T-cell (primary cell): ENCODE data around the gene GNAS-AS1. TPM values are rescaled to one million over a fixed set of nuclear protein-coding genes. Genes with fewer than 3 reads are reported as not detected.

ENCODE experiments used
- ATAC-seq, 4 experiments: fragments of 200-7000 bp in 3 of 4; fragments of 150-1000 bp in 1 of 4; cut with Tn5 transposase; replicated peaks in 1 of 4; 1 replicate in 3 of 4; 2 replicates in 1 of 4; pipeline ENCODE4 v1.10.0; 2021; ENCODE audit warnings: moderate library complexity in 3 of 4, mild to moderate bottlenecking in 2 of 4, moderate number of reproducible peaks in 1 of 4
- CTCF ChIA-PET, 2 donors: fragments of 300-600 bp; sonication (Branson Sonifier 250); formaldehyde crosslinking; loops; one replicate each; lab custom pipeline; 2022; ENCODE audit warnings: antibody characterized with exemption in 2 of 2; lab: Charles Lee
- POLR2A ChIA-PET, 2 donors: fragments of 300-600 bp; sonication (Branson Sonifier 250); formaldehyde crosslinking; loops; one replicate each; lab custom pipeline; 2022; ENCODE audit warnings: antibody characterized with exemption in 2 of 2; lab: Charles Lee
- DNase-seq, 35 experiments: peaks; one replicate each; pipeline versions ENCODE4 v3.0.0 to v3.0.0-alpha.2; 2013 to 2023
- H3K27ac ChIP-seq: one replicate; pipeline ENCODE4 v1.5.1; 2013; ENCODE audit warnings: low read length
- H3K27me3 ChIP-seq, 2 experiments: replicated peaks in 1 of 2; 1 replicate in 1 of 2; 2 replicates in 1 of 2; pipeline versions ENCODE4 v1.6.1 to v1.7.0; 2013; ENCODE audit warnings: low read length in 1 of 2, mixed read lengths in 1 of 2; ENCODE audit not compliant: control insufficient read depth in 2 of 2, insufficient read depth in 2 of 2; ENCODE audit errors: extremely low read depth in 1 of 2
- H3K36me3 ChIP-seq, 2 donors: 1 replicate in 1 of 2; 2 replicates in 1 of 2; pipeline versions ENCODE4 v1.6.1 to v1.7.0; 2013; ENCODE audit warnings: low read length in 1 of 2; ENCODE audit not compliant: control insufficient read depth in 2 of 2, insufficient read depth in 1 of 2; ENCODE audit errors: extremely low read depth in 1 of 2
- H3K4me1 ChIP-seq, 2 experiments: 1 replicate in 1 of 2; 2 replicates in 1 of 2; pipeline versions ENCODE4 v1.6.1 to v1.7.0; 2013; ENCODE audit warnings: low read length in 2 of 2, mixed read lengths in 1 of 2; ENCODE audit not compliant: insufficient read depth in 2 of 2, control insufficient read depth in 1 of 2; ENCODE audit errors: extremely low read depth in 1 of 2
- H3K4me3 ChIP-seq, 2 donors: 1 replicate in 1 of 2; 2 replicates in 1 of 2; pipeline versions ENCODE4 v1.5.1 to v1.7.0; 2013; ENCODE audit warnings: mild to moderate bottlenecking in 2 of 2, low read length in 1 of 2, moderate library complexity in 1 of 2; ENCODE audit not compliant: control insufficient read depth in 1 of 2; ENCODE audit errors: extremely low read depth in 1 of 2
- H3K9me3 ChIP-seq: 2 replicates; pipeline ENCODE4 v1.7.0; 2013
- H3K27ac Mint-ChIP-seq, 2 donors: one replicate each; pipeline ENCODE4 v1.8.0; 2020 to 2021; ENCODE audit warnings: mild to moderate bottlenecking in 2 of 2, mixed read lengths in 2 of 2
- H3K27me3 Mint-ChIP-seq, 2 donors: one replicate each; pipeline ENCODE4 v1.8.0; 2021 to 2022; ENCODE audit warnings: mixed read lengths in 2 of 2
- H3K36me3 Mint-ChIP-seq: one replicate; pipeline ENCODE4 v1.8.0; 2021; ENCODE audit warnings: mixed read lengths
- H3K4me1 Mint-ChIP-seq, 3 donors: one replicate each; pipeline ENCODE4 v1.8.0; 2020 to 2022; ENCODE audit warnings: mixed read lengths in 3 of 3, mild to moderate bottlenecking in 1 of 3
- H3K4me3 Mint-ChIP-seq, 3 donors: one replicate each; pipeline ENCODE4 v1.8.0; 2020 to 2022; ENCODE audit warnings: mild to moderate bottlenecking in 3 of 3, mixed read lengths in 3 of 3, moderate library complexity in 3 of 3
- H3K9me3 Mint-ChIP-seq, 3 donors: one replicate each; pipeline ENCODE4 v1.8.0; 2020 to 2022; ENCODE audit warnings: mixed read lengths in 3 of 3
- WGBS: methylation state at CpG from one replicate; pipeline ENCODE4 v1.1.5; 2013; ENCODE audit warnings: missing lambda C conversion rate; ENCODE audit not compliant: insufficient coverage; 5-methylcytosine and 5-hydroxymethylcytosine counted together
- total RNA-seq, 35 experiments: library from RNA in 6 of 35; stranded (reverse) in 6 of 35; fragments of 120-200 nt in 1 of 35; gene quantifications; one replicate each; pipeline versions ENCODE4 v1.2.1 to v1.2.4 and lab custom pipeline; 2013 to 2026

Gene GNAS-AS1
- total RNA-seq, 5 donors from 2014 or later (not counting 1 experiment from before 2014, with no cell fraction given): 1.1 to 1.7 (median 1.5) TPM

DNA sequence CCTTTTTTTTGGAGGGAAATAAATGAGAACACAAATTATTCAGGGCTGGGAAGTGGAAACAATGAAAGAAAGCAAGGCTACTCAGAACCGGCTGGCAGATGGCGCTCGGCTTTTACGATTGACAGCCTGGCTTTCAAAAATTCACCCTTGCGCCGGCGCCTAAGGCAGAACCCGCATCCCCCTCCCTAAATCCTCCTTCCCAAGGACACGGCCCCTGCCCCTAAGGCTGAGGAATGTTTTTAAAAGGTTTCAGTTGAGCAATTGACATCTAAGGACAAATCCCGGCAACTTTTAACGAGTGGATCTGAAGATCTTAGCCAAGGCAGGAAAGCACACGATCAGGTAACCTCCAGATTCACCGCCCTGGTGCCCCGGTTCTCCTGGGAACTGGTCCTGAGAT is 18.1 kb upstream of the GNAS-AS1 start:
- Mint-ChIP-seq H3K9me3 (no peaks in the 10 kb centered on the region), H3K27ac (no peak overlapping the region), H3K4me1 (peaks cover 0 to 6% (median 5%) of the 10 kb centered on the region in 3 donors), H3K4me3 (no peak overlapping the region), H3K36me3 (no peaks in the 10 kb centered on the region), H3K27me3 (peaks cover 2 to 4% of the 10 kb centered on the region in 2 donors)
- Histone ChIP-seq H3K9me3 (no peaks in the 10 kb centered on the region), H3K27me3 (peaks cover 0 to 4% of the 10 kb centered on the region in 2 experiments), H3K4me3 (no peak overlapping the region), H3K27ac (no peak overlapping the region), H3K4me1 (no peaks in the 10 kb centered on the region), H3K36me3 (no peaks in the 10 kb centered on the region)
- ChIA-PET CTCF (no interaction called here), POLR2A (no interaction called here)
- WGBS: 79% methylated on average over 8 of the region's 14 CpGs
- ATAC-seq (no peak), DNase-seq (peak in 2 of 35 experiments; percentile 12 to 17)

DNA sequence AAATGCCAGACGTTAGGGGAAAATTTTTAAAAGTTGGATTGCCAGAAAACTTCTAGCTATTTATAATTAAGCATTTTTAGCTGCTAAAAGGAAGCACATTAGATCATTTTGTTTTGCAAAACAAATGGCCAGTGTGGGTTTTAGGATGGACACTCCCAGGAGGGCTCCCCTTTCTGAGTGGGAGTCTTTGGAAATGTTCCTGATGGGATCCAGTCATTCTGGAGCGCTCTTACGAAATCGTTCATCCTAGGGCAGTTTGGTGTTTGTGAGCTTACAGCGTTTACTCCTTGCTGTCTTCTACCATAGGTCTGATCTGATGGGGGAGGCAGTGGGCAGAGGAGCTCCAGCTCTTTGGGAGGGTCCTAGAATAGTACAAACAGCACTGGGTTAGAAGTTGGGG is 16.5 kb upstream of the GNAS-AS1 start:
- Mint-ChIP-seq H3K27ac (no peak overlapping the region), H3K27me3 (peaks cover 5 to 8% of the 10 kb centered on the region in 2 donors), H3K36me3 (no peaks in the 10 kb centered on the region), H3K4me3 (no peak overlapping the region), H3K9me3 (no peaks in the 10 kb centered on the region), H3K4me1 (peaks cover 0 to 6% (median 5%) of the 10 kb centered on the region in 3 donors)
- no peaks in the 10 kb centered on the region for H3K36me3 ChIP-seq
- POLR2A ChIA-PET: interaction anchor here (0.6 to 1.1 kb wide), 5 partner anchors 16 to 1135 kb away, joined by 3 to 7 read pairs (median 4); no protein-coding TSS in a partner anchor
- H3K9me3 ChIP-seq: no peaks in the 10 kb centered on the region
- WGBS: 100% methylated on average over 4 of the region's 5 CpGs
- peaks cover 0 to 4% of the 10 kb centered on the region in 2 experiments for H3K27me3 ChIP-seq
- H3K27ac ChIP-seq: no peak overlapping the region
- no peak overlapping the region for H3K4me3 ChIP-seq
- DNase-seq (no peak), ATAC-seq (no peak)
- H3K4me1 ChIP-seq: no peaks in the 10 kb centered on the region
- CTCF ChIA-PET: interaction anchor here in 1 of 2 donors (0.6 to 0.7 kb wide), 3 partner anchors 11 to 647 kb away, joined by 3 to 4 read pairs (median 4); no protein-coding TSS in a partner anchor

DNA sequence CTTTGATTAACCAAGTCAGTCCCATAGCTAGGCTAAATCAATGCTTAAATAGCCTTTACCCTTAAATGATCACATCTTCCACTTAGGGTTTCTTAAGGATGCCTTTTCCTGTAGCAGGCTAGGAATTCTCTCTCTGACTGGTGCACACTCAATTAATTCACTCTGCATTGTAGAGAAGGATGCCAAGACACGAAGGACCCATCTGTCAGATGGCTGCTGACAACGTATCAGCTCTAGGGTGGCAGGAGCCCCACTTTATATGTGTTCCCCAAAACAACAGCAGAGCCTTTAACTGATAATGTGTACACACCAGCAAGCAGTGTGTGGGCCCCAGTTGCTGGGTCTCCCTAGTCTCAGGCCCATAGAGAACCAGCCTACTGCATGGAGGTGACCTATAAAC is 15.1 kb upstream of the GNAS-AS1 start:
- ChIA-PET CTCF (interaction anchor here in 1 of 2 donors (0.7 kb wide), 2 partner anchors 345 to 1166 kb away, joined by 3 to 6 read pairs; no protein-coding TSS in a partner anchor), POLR2A (interaction anchor here in 1 of 2 donors (0.6 kb wide), 1 partner anchor 445 kb away, joined by 8 read pairs; no protein-coding TSS in a partner anchor)
- no peak overlapping the region for H3K27ac Mint-ChIP-seq
- H3K36me3 Mint-ChIP-seq: no peaks in the 10 kb centered on the region
- H3K9me3 Mint-ChIP-seq: no peaks in the 10 kb centered on the region
- ATAC-seq: no peak
- peaks cover 11 to 12% of the 10 kb centered on the region in 2 donors for H3K27me3 Mint-ChIP-seq
- H3K4me1 Mint-ChIP-seq: peaks cover 0 to 5% (median 5%) of the 10 kb centered on the region in 3 donors
- Histone ChIP-seq H3K4me3 (no peak overlapping the region), H3K27ac (no peak overlapping the region), H3K4me1 (no peaks in the 10 kb centered on the region), H3K9me3 (no peaks in the 10 kb centered on the region), H3K27me3 (peaks cover 0 to 4% of the 10 kb centered on the region in 2 experiments), H3K36me3 (no peaks in the 10 kb centered on the region)
- 100% methylated on average over 1 of the region's 2 CpGs for WGBS
- no peak overlapping the region for H3K4me3 Mint-ChIP-seq
- no peak for DNase-seq

DNA sequence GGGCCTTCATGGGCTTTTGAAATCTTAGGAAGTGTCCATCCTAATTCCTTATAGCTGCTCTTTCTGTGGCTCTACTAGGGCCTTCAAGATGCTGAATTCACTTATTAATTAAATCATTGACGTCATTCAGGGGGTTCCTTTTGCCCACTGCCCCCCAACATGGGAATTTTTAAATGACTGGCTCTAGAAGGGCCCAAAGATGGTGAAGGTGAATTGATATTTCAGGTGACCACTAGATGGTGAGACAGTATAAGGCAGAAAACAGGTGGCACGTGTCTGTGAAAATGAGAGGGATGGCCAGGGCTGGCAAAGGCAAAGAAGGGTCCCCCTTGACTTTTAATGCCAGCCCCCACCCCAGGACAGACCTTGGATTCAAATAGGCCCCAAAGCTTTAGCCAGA is 13.6 kb upstream of the GNAS-AS1 start:
- H3K27ac Mint-ChIP-seq: no peak overlapping the region
- H3K4me1 ChIP-seq: no peaks in the 10 kb centered on the region
- no peaks in the 10 kb centered on the region for H3K36me3 ChIP-seq
- H3K9me3 ChIP-seq: no peaks in the 10 kb centered on the region
- no peaks in the 10 kb centered on the region for H3K9me3 Mint-ChIP-seq
- CTCF ChIA-PET: interaction anchor here (0.6 to 0.9 kb wide), 4 partner anchors 13 to 653 kb away, joined by 3 to 4 read pairs (median 4); no protein-coding TSS in a partner anchor
- WGBS: no CpG with 5 or more reads among the region's 2 CpGs
- no peak overlapping the region for H3K4me3 ChIP-seq
- H3K27ac ChIP-seq: no peak overlapping the region
- H3K4me1 Mint-ChIP-seq: no peaks in the 10 kb centered on the region
- no peaks in the 10 kb centered on the region for H3K36me3 Mint-ChIP-seq
- POLR2A ChIA-PET: interaction anchor here in 1 of 2 donors (0.7 kb wide), 1 partner anchor 535 kb away, joined by 4 read pairs; no protein-coding TSS in a partner anchor
- H3K27me3 Mint-ChIP-seq: peaks cover 18 to 21% of the 10 kb centered on the region in 2 donors
- ATAC-seq: peak in 1 of 4 experiments; percentile 58
- no peak overlapping the region for H3K4me3 Mint-ChIP-seq
- peak in 1 of 35 experiments; percentile 50 for DNase-seq
- H3K27me3 ChIP-seq: peaks cover 0 to 12% of the 10 kb centered on the region in 2 experiments

DNA sequence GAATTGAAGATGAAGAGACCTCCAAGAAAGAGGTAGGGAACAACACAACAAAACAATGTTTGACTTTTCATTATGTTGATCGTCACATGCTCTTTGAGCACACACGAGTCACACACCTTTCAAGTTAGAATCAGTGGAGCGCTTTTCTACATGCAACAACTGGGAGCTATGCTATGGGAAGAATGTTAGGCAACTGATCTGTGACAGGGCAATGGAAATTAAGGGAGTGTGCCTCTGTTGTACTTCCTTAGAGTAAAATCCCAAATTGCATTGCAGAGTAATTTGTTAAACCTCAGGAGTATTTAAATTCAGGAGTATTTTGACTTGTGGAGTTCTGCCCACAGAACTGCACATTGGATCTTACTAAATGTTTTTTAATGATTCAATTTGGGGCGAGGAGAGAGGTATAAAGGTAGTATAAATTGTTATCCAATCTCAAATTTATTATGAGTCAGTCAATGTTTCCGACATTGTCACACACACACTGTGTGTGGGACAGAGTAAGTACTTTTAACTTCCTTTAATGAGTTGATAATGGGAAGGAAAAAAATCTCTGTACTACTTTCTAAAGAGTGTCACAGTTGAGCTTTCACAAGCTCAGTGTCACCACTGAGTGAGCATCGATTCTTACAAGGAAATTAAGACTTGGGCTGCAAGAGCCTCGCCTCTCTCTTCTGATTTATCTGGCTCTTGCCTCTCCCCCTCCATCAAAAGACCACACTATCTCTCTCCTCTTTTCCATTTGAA is 12.5 kb upstream of the GNAS-AS1 start:
- ATAC-seq: no peak
- Mint-ChIP-seq H3K4me3 (no peak overlapping the region), H3K4me1 (no peaks in the 10 kb centered on the region), H3K36me3 (no peaks in the 10 kb centered on the region), H3K27ac (no peak overlapping the region), H3K9me3 (no peaks in the 10 kb centered on the region), H3K27me3 (peaks cover 18 to 25% of the 10 kb centered on the region in 2 donors)
- no peak overlapping the region for H3K27ac ChIP-seq
- DNase-seq: no peak
- POLR2A ChIA-PET: no interaction called here
- WGBS: 37% methylated on average over 2 of the region's 7 CpGs
- CTCF ChIA-PET: interaction anchor here (0.5 to 1.0 kb wide), 3 partner anchors 12 to 777 kb away, joined by 3 to 4 read pairs (median 4); no protein-coding TSS in a partner anchor
- no peaks in the 10 kb centered on the region for H3K36me3 ChIP-seq
- H3K4me1 ChIP-seq: no peaks in the 10 kb centered on the region
- H3K4me3 ChIP-seq: no peak overlapping the region
- H3K9me3 ChIP-seq: no peaks in the 10 kb centered on the region
- H3K27me3 ChIP-seq: peaks cover 4 to 11% of the 10 kb centered on the region in 2 experiments
